DMS 273 treated with DMSO at 0.1 percent for 48 hours (cell line): ENCODE results near the gene BAX.

Experiments used
- DNase-seq: peaks from one replicate; lab custom pipeline; 2025; lab: John Stamatoyannopoulos, UW

BAX gene

GRCh38 chr19:48987323-48987722 lies 32.6 kb downstream of the BAX start:
- no peak for DNase-seq

- DNase-seq, result no peak
These were observed 33.6 kb downstream of the BAX start for GRCh38 chr19:48988286-48988685.

GRCh38 chr19:48988860-48989259 lies 34.2 kb downstream of the BAX start:
- DNase-seq, result no peak

GRCh38 chr19:48989701-48990291 lies 35.1 kb downstream of the BAX start:
- no peak for DNase-seq

GRCh38 chr19:48990400-48990799 lies 35.7 kb downstream of the BAX start:
- no peak for DNase-seq

GRCh38 chr19:48991011-48991609 lies 36.4 kb downstream of the BAX start:
- DNase-seq, result no peak

- DNase-seq, result no peak
These were observed 37.4 kb downstream of the BAX start for GRCh38 chr19:48991873-48992580.

GRCh38 chr19:48992581-48993174 lies 38.0 kb downstream of the BAX start:
- DNase-seq, result no peak

- peak; percentile 98 for DNase-seq
These were observed 38.7 kb downstream of the BAX start, which contains the start of the genes GYS1 and RUVBL2 for GRCh38 chr19:48993175-48994034. Gene GYS1, minus strand, starts transcription at chr19:48993309. Its CDS starts 197 bp downstream, at chr19:48993112. Gene RUVBL2, plus strand, starts transcription at chr19:48993887. Its CDS starts 25 bp downstream, at chr19:48993912.

- DNase-seq, result no peak
These were observed 39.3 kb downstream of the BAX start for GRCh38 chr19:48994035-48994386.

GRCh38 chr19:48997972-48998371 lies 43.3 kb downstream of the BAX start:
- peak; percentile 27 for DNase-seq

- no peak for DNase-seq
These were observed 45.0 kb downstream of the BAX start for GRCh38 chr19:48999481-49000325.

GRCh38 chr19:49004133-49004532 lies 49.5 kb downstream of the BAX start:
- DNase-seq, result no peak

GRCh38 chr19:49004964-49005614 lies 50.4 kb downstream of the BAX start:
- DNase-seq, result no peak

GRCh38 chr19:49006905-49007304 lies 52.2 kb downstream of the BAX start:
- no peak for DNase-seq

- DNase-seq, result no peak
These were observed 55.2 kb downstream of the BAX start for GRCh38 chr19:49009828-49010227.

GRCh38 chr19:49010453-49010852 lies 55.8 kb downstream of the BAX start:
- no peak for DNase-seq

- DNase-seq, result no peak
These were observed 56.5 kb downstream of the BAX start for GRCh38 chr19:49011194-49011593.
